Pancreas (tissue), 10 donors: ENCODE measurements around the gene ADCY2. TPM values are rescaled to one million over a fixed set of nuclear protein-coding genes. Genes with fewer than 3 reads are reported as not detected.

Source experiments
- ATAC-seq, 4 donors: fragments of 200-7000 bp; cut with Tn5 transposase; one replicate each; pipeline versions ENCODE4 v1.8.0 to v1.9.1; 2020; ENCODE audit warnings: mild to moderate bottlenecking in 4 of 4, moderate library complexity in 4 of 4
- DNase-seq, 6 donors: peaks; one replicate each; pipeline ENCODE4 v3.0.0-alpha.2; 2020
- FAIRE-seq: peaks from 2 replicates; lab custom pipeline; 2012; peaks lifted over from hg19 to GRCh38; lab: Jason Lieb, UNC
- H3K27ac ChIP-seq, 4 donors: fragments of 200-600 bp; sonication (generic); 1 replicate in 3 of 4; 2 replicates in 1 of 4; pipeline versions ENCODE4 v1.5.0 to v1.8.0; 2020
- H3K27me3 ChIP-seq, 4 donors: fragments of 200-600 bp; one replicate each; pipeline ENCODE4 v1.8.0; 2021
- H3K36me3 ChIP-seq, 3 donors: fragments of 200-600 bp; sonication (generic) in 1 of 3; one replicate each; pipeline versions ENCODE4 v1.5.0 to v1.8.0; 2020 to 2021
- H3K4me1 ChIP-seq, 3 donors: fragments of 200-600 bp; one replicate each; pipeline ENCODE4 v1.8.0; 2021
- H3K4me3 ChIP-seq, 4 donors: fragments of 200-600 bp; sonication (generic) in 2 of 4; one replicate each; pipeline versions ENCODE4 v1.5.0 to v1.8.0; 2020 to 2021
- H3K9me3 ChIP-seq, 4 donors: fragments of 200-600 bp; one replicate each; pipeline ENCODE4 v1.8.0; 2021
- WGBS, 2 donors: extraction: QIAGEN DNeasy Blood & Tissue Kit; methylation state at CpG; one replicate each; pipeline ENCODE4 v1.1.7; 2013; 5-methylcytosine and 5-hydroxymethylcytosine counted together
- intact Hi-C, 3 donors: fragments of 100-400 bp; cut with DNase I; formaldehyde crosslinking; loops; one replicate each; pipeline versions ENCODE4 v1.11.1 to v1.14.2; 2022
- polyA plus RNA-seq, 2 donors: library from polyadenylated mRNA; stranded (reverse); fragments of 200-250 nt; gene quantifications; one replicate each; pipeline ENCODE4 v1.2.3, GENCODE V29; 2013
- total RNA-seq, 6 donors: library from RNA; stranded (reverse); fragmentation: NEBNext Ultra II Directional in 4 of 6; extraction: Animal tissue kit (Norgen Biotek cat#: 25700) in 4 of 6; gene quantifications; one replicate each; pipeline versions ENCODE4 v1.2.1 to v1.2.4, GENCODE V29; 2021 to 2023
- TF ChIP-seq, protein P1 (sequence below), 4 donors: fragments of 200-600 bp; sonication (generic) in 3 of 4; IDR thresholded peaks; one replicate each; pipeline versions ENCODE4 v1.5.0 to v1.8.0; 2021; ENCODE audit warnings: antibody characterized with exemption in 4 of 4
- donor health status: healthy with polysubstance abuse.
- donor health status: DM: no; HTN: no; CAD: no; lungs with moderate emphysema.
- donor health status: DM: no; HTN: no; CAD: no.
- donor health status: control.
- donor health status: control.
- donor health status: Bipolar disorder and iron deficiency.
- donor health status: DM: yes; HTN: yes; CAD: no.
- donor health status: DM: no; HTN: no; CAD: no.
- donor health status: DM: no; HTN: no; CAD: no.
- donor health status: DM: yes; HTN: yes; CAD: no.

Gene ADCY2
- total and polyA plus RNA-seq, 8 donors: 0.19 to 2.2 (median 0.50) TPM

DNA sequence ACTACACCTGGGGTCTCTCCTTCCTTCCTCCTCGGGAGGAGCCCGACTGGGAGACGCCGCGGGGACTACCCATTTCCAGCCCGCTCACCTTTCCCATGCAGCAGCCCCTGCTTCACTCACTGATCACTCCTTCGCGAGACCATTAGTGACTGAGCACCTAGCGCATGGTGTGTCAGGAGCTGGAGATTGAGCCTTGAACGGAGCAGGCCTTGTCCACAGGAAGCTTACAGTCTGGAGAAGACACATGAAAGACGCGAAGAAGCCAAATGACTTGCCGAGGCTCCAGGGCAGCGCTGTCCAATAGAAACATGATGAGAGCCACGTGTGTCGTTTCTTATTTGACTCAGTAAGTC, 455.3 kb downstream of the ADCY2 start:
- FAIRE-seq: no peak
- intact Hi-C loops: no loop called here
- Histone ChIP-seq H3K36me3 (no peaks in the 10 kb centered on the region), H3K27me3 (no peaks in the 10 kb centered on the region), H3K27ac (peak overlapping the region; percentile 33 to 71 (median 56)), H3K4me3 (peak overlapping the region; percentile 18 to 70 (median 60)), H3K9me3 (no peaks in the 10 kb centered on the region), H3K4me1 (peaks cover 11 to 14% (median 13%) of the 10 kb centered on the region in 3 donors)
- TF ChIP-seq, protein P1, sequence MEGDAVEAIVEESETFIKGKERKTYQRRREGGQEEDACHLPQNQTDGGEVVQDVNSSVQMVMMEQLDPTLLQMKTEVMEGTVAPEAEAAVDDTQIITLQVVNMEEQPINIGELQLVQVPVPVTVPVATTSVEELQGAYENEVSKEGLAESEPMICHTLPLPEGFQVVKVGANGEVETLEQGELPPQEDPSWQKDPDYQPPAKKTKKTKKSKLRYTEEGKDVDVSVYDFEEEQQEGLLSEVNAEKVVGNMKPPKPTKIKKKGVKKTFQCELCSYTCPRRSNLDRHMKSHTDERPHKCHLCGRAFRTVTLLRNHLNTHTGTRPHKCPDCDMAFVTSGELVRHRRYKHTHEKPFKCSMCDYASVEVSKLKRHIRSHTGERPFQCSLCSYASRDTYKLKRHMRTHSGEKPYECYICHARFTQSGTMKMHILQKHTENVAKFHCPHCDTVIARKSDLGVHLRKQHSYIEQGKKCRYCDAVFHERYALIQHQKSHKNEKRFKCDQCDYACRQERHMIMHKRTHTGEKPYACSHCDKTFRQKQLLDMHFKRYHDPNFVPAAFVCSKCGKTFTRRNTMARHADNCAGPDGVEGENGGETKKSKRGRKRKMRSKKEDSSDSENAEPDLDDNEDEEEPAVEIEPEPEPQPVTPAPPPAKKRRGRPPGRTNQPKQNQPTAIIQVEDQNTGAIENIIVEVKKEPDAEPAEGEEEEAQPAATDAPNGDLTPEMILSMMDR (IDR thresholded peaks at IDR 0.05): no peak
- 17 to 19% methylated on average over 14 to 16 of the region's 16 CpGs for WGBS, 2 donors
- no peak for DNase-seq
- peak; percentile 13 to 30 (median 22) for ATAC-seq

DNA sequence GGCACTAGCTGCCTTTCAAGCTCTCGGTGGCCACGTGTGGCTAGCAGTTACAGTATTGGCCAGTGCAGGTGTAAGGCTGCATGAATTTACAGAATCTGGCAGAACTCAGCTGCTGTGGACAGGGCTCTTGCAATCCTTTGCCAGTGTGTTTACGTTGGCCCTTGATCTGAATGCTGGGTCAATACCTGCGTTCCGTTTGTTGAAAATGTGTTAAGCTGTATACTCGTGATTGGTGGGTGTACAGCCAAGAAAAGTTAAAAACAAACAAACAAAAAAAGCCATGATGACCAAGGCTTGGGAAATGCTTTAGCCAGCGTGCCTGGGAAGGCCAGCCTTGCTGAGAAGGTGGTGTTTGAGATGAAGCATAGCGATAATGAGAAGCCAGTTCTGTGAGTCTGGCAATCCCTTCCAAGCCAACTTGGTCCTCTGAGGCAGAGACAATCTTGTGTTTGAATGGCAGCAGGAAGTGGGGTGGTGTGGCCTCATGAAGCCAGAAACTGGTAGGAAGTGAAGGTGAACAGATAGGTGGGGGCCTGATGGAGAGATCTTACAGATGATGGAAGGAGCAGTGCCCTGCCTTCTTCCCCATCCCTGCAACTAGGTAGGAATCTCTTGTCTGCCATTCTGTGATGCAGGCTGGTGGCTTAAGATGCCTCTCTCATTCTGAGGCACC, 455.8 kb downstream of the ADCY2 start:
- Histone ChIP-seq H3K27ac (peak overlapping the region; percentile 33 to 71 (median 56)), H3K4me1 (peaks cover 11 to 14% (median 13%) of the 10 kb centered on the region in 3 donors), H3K4me3 (peak overlapping the region in 2 of 4 donors; percentile 58 to 70), H3K36me3 (no peaks in the 10 kb centered on the region), H3K27me3 (no peaks in the 10 kb centered on the region), H3K9me3 (no peaks in the 10 kb centered on the region)
- FAIRE-seq (no peak), ATAC-seq (peak; percentile 86 to 88 (median 87)), DNase-seq (peak in 5 of 6 donors; percentile 74 to 90 (median 85))
- 13 to 16% methylated on average over 8 of the region's 8 CpGs for WGBS, 2 donors
- TF ChIP-seq, protein P1 (IDR thresholded peaks at IDR 0.05): no peak
- intact Hi-C loops: no loop called here

DNA sequence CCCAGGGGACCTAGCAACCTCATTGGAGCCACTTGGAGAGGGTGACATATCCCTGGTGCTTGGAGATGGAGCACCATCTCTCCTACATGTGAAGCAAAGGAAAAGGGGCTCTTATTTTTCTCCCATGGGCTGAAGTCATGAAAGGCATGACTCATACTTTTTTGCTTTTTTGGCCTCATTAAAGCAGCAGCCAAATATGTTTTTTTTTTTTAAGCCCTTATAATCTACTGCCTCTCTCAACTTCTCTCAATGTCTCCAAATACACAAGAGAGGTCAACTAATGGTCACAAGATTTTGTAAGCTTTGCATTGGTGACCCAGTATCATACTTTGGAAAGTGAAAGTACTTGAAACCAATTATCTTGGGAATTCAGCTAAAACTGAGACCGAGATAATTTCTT, 456.6 kb downstream of the ADCY2 start:
- H3K27ac ChIP-seq: peak overlapping the region in 2 of 4 donors; percentile 57 to 71
- FAIRE-seq: no peak
- no peak for ATAC-seq

DNA sequence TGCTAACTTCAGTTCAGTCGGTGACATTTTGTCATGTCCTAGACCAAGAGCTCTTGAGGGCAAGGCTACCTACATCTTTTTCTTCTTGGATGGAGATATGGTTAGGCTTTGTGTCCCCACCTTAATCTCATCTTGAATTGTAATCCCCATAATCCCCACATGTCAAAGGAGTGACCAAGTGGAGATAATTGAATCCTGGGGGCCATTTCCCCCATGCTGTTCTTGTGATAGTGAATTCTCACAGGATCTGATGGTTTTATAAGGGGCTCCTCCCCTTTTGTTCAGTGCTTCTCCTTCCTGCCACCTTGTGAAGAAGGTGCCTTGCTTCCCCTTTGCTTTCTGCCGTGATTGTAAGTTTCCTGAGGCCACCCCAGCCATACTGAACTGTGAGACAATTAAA, 457.1 kb downstream of the ADCY2 start:
- H3K4me1 ChIP-seq: peaks cover 11 to 14% (median 13%) of the 10 kb centered on the region in 3 donors
- TF ChIP-seq, protein P1 (IDR thresholded peaks at IDR 0.05): no peak
- intact Hi-C loops: no loop called here
- H3K4me3 ChIP-seq: no peak overlapping the region
- ATAC-seq: no peak
- 91 to 98% methylated on average over 2 of the region's 2 CpGs for WGBS, 2 donors
- DNase-seq: no peak
- no peaks in the 10 kb centered on the region for H3K27me3 ChIP-seq
- FAIRE-seq: no peak
- no peaks in the 10 kb centered on the region for H3K9me3 ChIP-seq
- no peaks in the 10 kb centered on the region for H3K36me3 ChIP-seq
- no peak overlapping the region for H3K27ac ChIP-seq

More for the DNA sequence above, 456.6 kb downstream of the ADCY2 start:
- 95 to 96% methylated on average over 1 of the region's 1 CpG for WGBS, 2 donors
- intact Hi-C loops: no loop called here
- Histone ChIP-seq H3K4me3 (no peak overlapping the region), H3K36me3 (no peaks in the 10 kb centered on the region), H3K27me3 (no peaks in the 10 kb centered on the region), H3K4me1 (peaks cover 11 to 14% (median 13%) of the 10 kb centered on the region in 3 donors), H3K9me3 (no peaks in the 10 kb centered on the region)
- TF ChIP-seq, protein P1 (IDR thresholded peaks at IDR 0.05): no peak
- no peak for DNase-seq

DNA sequence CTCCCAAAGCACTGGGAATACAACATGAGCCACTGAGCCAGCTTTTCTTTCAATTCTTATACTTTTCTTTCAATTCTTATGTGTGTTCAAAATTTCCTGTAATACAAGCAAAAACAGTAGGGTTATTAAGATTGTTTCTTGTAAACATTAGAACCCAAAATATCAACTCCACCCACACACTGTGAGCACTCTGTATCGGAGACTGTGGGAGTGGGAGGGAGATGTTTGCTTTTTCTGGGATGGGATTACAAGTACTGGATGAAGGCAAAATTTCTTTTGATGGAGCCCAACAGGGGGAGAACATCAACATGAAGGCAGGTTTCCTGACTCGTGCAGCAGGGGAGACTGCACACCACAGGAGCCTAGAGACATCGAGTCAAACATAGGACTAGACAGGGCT, 459.7 kb downstream of the ADCY2 start:
- H3K36me3 ChIP-seq: peaks cover 0 to 3% (median 0%) of the 10 kb centered on the region in 3 donors
- H3K4me1 ChIP-seq: peaks cover 11 to 14% (median 13%) of the 10 kb centered on the region in 3 donors
- WGBS, 2 donors: 77 to 78% methylated on average over 3 of the region's 3 CpGs
- FAIRE-seq (no peak), DNase-seq (no peak), ATAC-seq (no peak)
- no peaks in the 10 kb centered on the region for H3K9me3 ChIP-seq
- TF ChIP-seq, protein P1 (IDR thresholded peaks at IDR 0.05): no peak
- no peak overlapping the region for H3K4me3 ChIP-seq
- no peaks in the 10 kb centered on the region for H3K27me3 ChIP-seq
- H3K27ac ChIP-seq: no peak overlapping the region
- intact Hi-C loops: no loop called here
